HL-60 (cell line): ENCODE measurements around the gene MAPRE2.

ENCODE experiments used
- DNase-seq, 2 experiments: peaks; one replicate each; pipeline ENCODE4 v3.0.0-alpha.2; 2010 to 2020; ENCODE audit warnings: low read depth in 1 of 2, low spot score in 1 of 2
- H3K27ac ChIP-seq: fragments of 250-450 bp; sonication (Bioruptor Pico); replicated peaks from 2 replicates; pipeline ENCODE4 v1.5.1; 2020; ENCODE audit warnings: mild to moderate bottlenecking, moderate library complexity
- H3K27me3 ChIP-seq: fragments of 250-450 bp; sonication (Bioruptor Pico); 2 replicates; pipeline ENCODE4 v1.5.1; 2021; ENCODE audit warnings: mild to moderate bottlenecking, moderate library complexity; ENCODE audit not compliant: insufficient read depth, poor library complexity, severe bottlenecking
- H3K4me3 ChIP-seq: replicated peaks from 2 replicates; pipeline ENCODE4 v1.5.1; 2011; ENCODE audit warnings: mild to moderate bottlenecking, control low read depth, low read length; ENCODE audit not compliant: insufficient read depth
- CTCF ChIP-seq: IDR thresholded peaks from one replicate; pipeline ENCODE4 v1.5.1; 2011; ENCODE audit warnings: low read length, control low read depth, inconsistent platforms; ENCODE audit not compliant: insufficient read depth
- GABPA ChIP-seq: IDR thresholded peaks from 2 replicates; pipeline ENCODE4 v1.6.1; 2012; ENCODE audit warnings: low read depth
- POLR2AphosphoS5 ChIP-seq: IDR thresholded peaks from 2 replicates; pipeline ENCODE4 v1.6.1; 2012; ENCODE audit warnings: low read depth
- SPI1 ChIP-seq: IDR thresholded peaks from 2 replicates; pipeline ENCODE4 v1.6.1; 2012; ENCODE audit warnings: low read depth, mild to moderate bottlenecking, borderline replicate concordance
- TF ChIP-seq, protein P1 (sequence below): IDR thresholded peaks from 2 replicates; pipeline ENCODE4 v1.6.1; 2012; ENCODE audit warnings: low read depth; ENCODE audit not compliant: insufficient replicate concordance

Gene MAPRE2

DNA sequence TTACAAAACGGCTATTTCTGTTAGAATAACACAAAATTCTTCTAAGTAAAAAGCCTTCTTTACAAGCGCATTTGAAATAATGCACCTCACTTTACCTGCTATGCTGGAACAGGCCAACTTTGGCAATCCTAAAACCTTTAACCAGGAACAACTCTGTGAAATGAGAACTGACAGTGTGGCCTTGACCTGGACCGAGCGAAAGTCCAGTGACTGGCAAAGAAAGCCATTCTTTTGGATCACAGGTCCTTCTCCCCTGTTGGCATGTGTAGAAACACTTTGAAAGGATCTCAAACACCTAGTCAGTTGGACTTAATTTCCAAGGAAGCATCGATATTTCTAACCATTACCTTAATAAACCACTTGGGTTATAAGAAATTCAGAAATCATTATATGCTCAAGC is 21.2 kb downstream of the MAPRE2 start:
- no peak for TF ChIP-seq GABPA
- no peak for TF ChIP-seq SPI1
- TF ChIP-seq, protein P1, sequence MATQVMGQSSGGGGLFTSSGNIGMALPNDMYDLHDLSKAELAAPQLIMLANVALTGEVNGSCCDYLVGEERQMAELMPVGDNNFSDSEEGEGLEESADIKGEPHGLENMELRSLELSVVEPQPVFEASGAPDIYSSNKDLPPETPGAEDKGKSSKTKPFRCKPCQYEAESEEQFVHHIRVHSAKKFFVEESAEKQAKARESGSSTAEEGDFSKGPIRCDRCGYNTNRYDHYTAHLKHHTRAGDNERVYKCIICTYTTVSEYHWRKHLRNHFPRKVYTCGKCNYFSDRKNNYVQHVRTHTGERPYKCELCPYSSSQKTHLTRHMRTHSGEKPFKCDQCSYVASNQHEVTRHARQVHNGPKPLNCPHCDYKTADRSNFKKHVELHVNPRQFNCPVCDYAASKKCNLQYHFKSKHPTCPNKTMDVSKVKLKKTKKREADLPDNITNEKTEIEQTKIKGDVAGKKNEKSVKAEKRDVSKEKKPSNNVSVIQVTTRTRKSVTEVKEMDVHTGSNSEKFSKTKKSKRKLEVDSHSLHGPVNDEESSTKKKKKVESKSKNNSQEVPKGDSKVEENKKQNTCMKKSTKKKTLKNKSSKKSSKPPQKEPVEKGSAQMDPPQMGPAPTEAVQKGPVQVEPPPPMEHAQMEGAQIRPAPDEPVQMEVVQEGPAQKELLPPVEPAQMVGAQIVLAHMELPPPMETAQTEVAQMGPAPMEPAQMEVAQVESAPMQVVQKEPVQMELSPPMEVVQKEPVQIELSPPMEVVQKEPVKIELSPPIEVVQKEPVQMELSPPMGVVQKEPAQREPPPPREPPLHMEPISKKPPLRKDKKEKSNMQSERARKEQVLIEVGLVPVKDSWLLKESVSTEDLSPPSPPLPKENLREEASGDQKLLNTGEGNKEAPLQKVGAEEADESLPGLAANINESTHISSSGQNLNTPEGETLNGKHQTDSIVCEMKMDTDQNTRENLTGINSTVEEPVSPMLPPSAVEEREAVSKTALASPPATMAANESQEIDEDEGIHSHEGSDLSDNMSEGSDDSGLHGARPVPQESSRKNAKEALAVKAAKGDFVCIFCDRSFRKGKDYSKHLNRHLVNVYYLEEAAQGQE: no peak
- no peak for TF ChIP-seq CTCF
- TF ChIP-seq POLR2AphosphoS5: no peak
- H3K4me3 ChIP-seq: no peak overlapping the region
- no peak overlapping the region for H3K27ac ChIP-seq
- H3K27me3 ChIP-seq: no peaks in the 10 kb centered on the region
- no peak for DNase-seq

GRCh38 chr18:35063875-35064690 is 22.9 kb downstream of the MAPRE2 start:
- Histone ChIP-seq H3K4me3 (no peak overlapping the region), H3K27me3 (no peaks in the 10 kb centered on the region), H3K27ac (no peak overlapping the region)
- no peak for TF ChIP-seq POLR2AphosphoS5
- no peak for TF ChIP-seq CTCF
- TF ChIP-seq GABPA: no peak
- TF ChIP-seq, protein P1: no peak
- TF ChIP-seq SPI1: no peak
- DNase-seq: no peak

GRCh38 chr18:35067454-35067853 is 26.2 kb downstream of the MAPRE2 start:
- DNase-seq: no peak
- H3K27ac ChIP-seq: no peak overlapping the region

More at GRCh38 chr18:35067454-35067853, 26.2 kb downstream of the MAPRE2 start:
- TF ChIP-seq CTCF: no peak
- TF ChIP-seq, protein P1: no peak
- no peak for TF ChIP-seq GABPA
- no peak for TF ChIP-seq SPI1
- no peak for TF ChIP-seq POLR2AphosphoS5
- Histone ChIP-seq H3K27me3 (no peaks in the 10 kb centered on the region), H3K4me3 (no peak overlapping the region)
